Naive thymus-derived CD8-positive, alpha-beta T cell (primary cell): ENCODE data around the gene LSAMP. TPM values are rescaled to one million over a fixed set of nuclear protein-coding genes. Genes with fewer than 3 reads are reported as not detected.

Experiments used
- ATAC-seq, 2 donors: fragments of 150-1000 bp; cut with Tn5 transposase in 1 of 2; sonication (Bioruptor Pico), chemical (Tn5 transposase) in 1 of 2; 1 replicate in 1 of 2; 2 replicates in 1 of 2; pipeline ENCODE4 v1.10.0; 2021; ENCODE audit warnings: mild to moderate bottlenecking in 2 of 2, moderate library complexity in 2 of 2
- POLR2A ChIA-PET: fragments of 350-600 bp; sonication (Branson Sonifier 250); formaldehyde crosslinking; loops from one replicate; lab custom pipeline; 2021; ENCODE audit warnings: antibody characterized with exemption; lab: Charles Lee
- DNase-seq, 10 donors: peaks; one replicate each; pipeline versions ENCODE4 v3.0.0 to v3.0.0-alpha.2; 2020 to 2022
- H3K27ac Mint-ChIP-seq, 10 donors: one replicate each; pipeline ENCODE4 v1.8.0; 2020 to 2022; ENCODE audit warnings: mild to moderate bottlenecking in 10 of 10, mixed read lengths in 10 of 10, moderate library complexity in 4 of 10, inconsistent platforms in 1 of 10
- H3K27me3 Mint-ChIP-seq, 5 donors: one replicate each; pipeline ENCODE4 v1.8.0; 2021 to 2022; ENCODE audit warnings: mixed read lengths in 5 of 5
- H3K36me3 Mint-ChIP-seq, 3 donors: one replicate each; pipeline ENCODE4 v1.8.0; 2020 to 2022; ENCODE audit warnings: mixed read lengths in 3 of 3, mild to moderate bottlenecking in 2 of 3, inconsistent platforms in 1 of 3
- H3K4me1 Mint-ChIP-seq, 4 donors: one replicate each; pipeline ENCODE4 v1.8.0; 2021 to 2022; ENCODE audit warnings: mixed read lengths in 4 of 4
- H3K4me3 Mint-ChIP-seq, 10 donors: one replicate each; pipeline ENCODE4 v1.8.0; 2020 to 2022; ENCODE audit warnings: mild to moderate bottlenecking in 10 of 10, mixed read lengths in 10 of 10, moderate library complexity in 6 of 10, inconsistent platforms in 1 of 10
- H3K9me3 Mint-ChIP-seq, 9 donors: one replicate each; pipeline ENCODE4 v1.8.0; 2020 to 2022; ENCODE audit warnings: mixed read lengths in 9 of 9, mild to moderate bottlenecking in 3 of 9, inconsistent platforms in 1 of 9, moderate library complexity in 1 of 9
- polyA plus RNA-seq, 3 donors: library from polyadenylated mRNA; unstranded; fragments of 300-500 nt; fragmentation: Illumina TruSeq; gene quantifications; one replicate each; pipeline ENCODE4 v1.2.3, GENCODE V29; 2021
- total RNA-seq, 8 experiments: library from RNA in 2 of 8; stranded (reverse) in 2 of 8; gene quantifications; one replicate each; pipeline ENCODE4 v1.2.3 and lab custom pipeline; 2021 to 2026

Gene LSAMP
- total and polyA plus RNA-seq, 5 experiments from 2014 or later: not detected

GRCh38 chr3:116264546-116265319, 180.6 kb downstream of the LSAMP start:
- Mint-ChIP-seq H3K27me3 (peaks cover 0 to 2% (median 0%) of the 10 kb centered on the region in 5 donors), H3K27ac (no peak overlapping the region), H3K4me3 (no peak overlapping the region), H3K9me3 (peaks cover 0 to 8% (median 2%) of the 10 kb centered on the region in 9 donors), H3K4me1 (no peaks in the 10 kb centered on the region), H3K36me3 (no peaks in the 10 kb centered on the region)
- no peak for DNase-seq
- no peak for ATAC-seq
- POLR2A ChIA-PET: no interaction called here

GRCh38 chr3:116263842-116264545, 181.3 kb downstream of the LSAMP start:
- Mint-ChIP-seq H3K27ac (no peak overlapping the region), H3K9me3 (peaks cover 0 to 8% (median 2%) of the 10 kb centered on the region in 9 donors), H3K4me1 (no peaks in the 10 kb centered on the region), H3K27me3 (peaks cover 0 to 2% (median 0%) of the 10 kb centered on the region in 5 donors), H3K36me3 (no peaks in the 10 kb centered on the region), H3K4me3 (no peak overlapping the region)
- ATAC-seq: no peak
- DNase-seq: no peak
- POLR2A ChIA-PET: no interaction called here

- H3K9me3 Mint-ChIP-seq: peaks cover 0 to 8% (median 2%) of the 10 kb centered on the region in 9 donors
- ATAC-seq (no peak), DNase-seq (no peak)
- POLR2A ChIA-PET: no interaction called here
- no peak overlapping the region for H3K27ac Mint-ChIP-seq
- peaks cover 0 to 2% (median 0%) of the 10 kb centered on the region in 5 donors for H3K27me3 Mint-ChIP-seq
- no peak overlapping the region for H3K4me3 Mint-ChIP-seq
- H3K36me3 Mint-ChIP-seq: no peaks in the 10 kb centered on the region
- no peaks in the 10 kb centered on the region for H3K4me1 Mint-ChIP-seq
Observed at GRCh38 chr3:116260491-116260890, 184.8 kb downstream of the LSAMP start.

GRCh38 chr3:116259984-116260383, 185.3 kb downstream of the LSAMP start:
- no peaks in the 10 kb centered on the region for H3K4me1 Mint-ChIP-seq
- no peak overlapping the region for H3K4me3 Mint-ChIP-seq
- no peaks in the 10 kb centered on the region for H3K36me3 Mint-ChIP-seq
- H3K9me3 Mint-ChIP-seq: peaks cover 0 to 9% (median 0%) of the 10 kb centered on the region in 9 donors
- ATAC-seq (no peak), DNase-seq (no peak)
- H3K27ac Mint-ChIP-seq: no peak overlapping the region
- peaks cover 0 to 2% (median 0%) of the 10 kb centered on the region in 5 donors for H3K27me3 Mint-ChIP-seq
- POLR2A ChIA-PET: no interaction called here

- POLR2A ChIA-PET: no interaction called here
- H3K4me3 Mint-ChIP-seq: no peak overlapping the region
- no peaks in the 10 kb centered on the region for H3K36me3 Mint-ChIP-seq
- no peak for DNase-seq
- H3K9me3 Mint-ChIP-seq: peaks cover 0 to 6% (median 0%) of the 10 kb centered on the region in 9 donors
- H3K27me3 Mint-ChIP-seq: no peaks in the 10 kb centered on the region
- H3K4me1 Mint-ChIP-seq: no peaks in the 10 kb centered on the region
- H3K27ac Mint-ChIP-seq: no peak overlapping the region
- ATAC-seq: no peak
Observed at GRCh38 chr3:116256843-116257485, 188.3 kb downstream of the LSAMP start.

- no peak for ATAC-seq
- H3K36me3 Mint-ChIP-seq: no peaks in the 10 kb centered on the region
- POLR2A ChIA-PET: no interaction called here
- peaks cover 0 to 6% (median 1%) of the 10 kb centered on the region in 9 donors for H3K9me3 Mint-ChIP-seq
- H3K27me3 Mint-ChIP-seq: no peaks in the 10 kb centered on the region
- H3K4me1 Mint-ChIP-seq: no peaks in the 10 kb centered on the region
- H3K4me3 Mint-ChIP-seq: no peak overlapping the region
- no peak overlapping the region for H3K27ac Mint-ChIP-seq
- DNase-seq: no peak
Observed at GRCh38 chr3:116254541-116254940, 190.7 kb downstream of the LSAMP start.

- H3K4me3 Mint-ChIP-seq: no peak overlapping the region
- POLR2A ChIA-PET: no interaction called here
- DNase-seq (no peak), ATAC-seq (no peak)
- no peak overlapping the region for H3K27ac Mint-ChIP-seq
- no peaks in the 10 kb centered on the region for H3K27me3 Mint-ChIP-seq
- peaks cover 0 to 6% (median 1%) of the 10 kb centered on the region in 9 donors for H3K9me3 Mint-ChIP-seq
- H3K4me1 Mint-ChIP-seq: no peaks in the 10 kb centered on the region
- no peaks in the 10 kb centered on the region for H3K36me3 Mint-ChIP-seq
Observed at GRCh38 chr3:116253511-116253910, 191.8 kb downstream of the LSAMP start.

GRCh38 chr3:116247605-116248004, 197.7 kb downstream of the LSAMP start:
- H3K27ac Mint-ChIP-seq: no peak overlapping the region
- H3K9me3 Mint-ChIP-seq: peaks cover 0 to 25% (median 0%) of the 10 kb centered on the region in 9 donors
- DNase-seq: no peak
- no peaks in the 10 kb centered on the region for H3K36me3 Mint-ChIP-seq
- ATAC-seq: no peak
- no peaks in the 10 kb centered on the region for H3K4me1 Mint-ChIP-seq
- no peak overlapping the region for H3K4me3 Mint-ChIP-seq
- POLR2A ChIA-PET: no interaction called here
- no peaks in the 10 kb centered on the region for H3K27me3 Mint-ChIP-seq

- no peak for DNase-seq
- Mint-ChIP-seq H3K4me3 (no peak overlapping the region), H3K27me3 (peaks cover 0 to 2% (median 0%) of the 10 kb centered on the region in 5 donors), H3K4me1 (no peaks in the 10 kb centered on the region), H3K27ac (no peak overlapping the region), H3K9me3 (peaks cover 0 to 36% (median 2%) of the 10 kb centered on the region in 9 donors), H3K36me3 (no peaks in the 10 kb centered on the region)
- ATAC-seq: no peak
- POLR2A ChIA-PET: no interaction called here
Observed at GRCh38 chr3:116246406-116246980, 198.8 kb downstream of the LSAMP start.

GRCh38 chr3:116242825-116243224, 202.5 kb downstream of the LSAMP start:
- DNase-seq: no peak
- H3K36me3 Mint-ChIP-seq: no peaks in the 10 kb centered on the region

GRCh38 chr3:116241677-116242076, 203.6 kb downstream of the LSAMP start:
- ATAC-seq: no peak
- H3K4me3 Mint-ChIP-seq: no peak overlapping the region
- H3K4me1 Mint-ChIP-seq: no peaks in the 10 kb centered on the region
- H3K9me3 Mint-ChIP-seq: peaks cover 0 to 29% (median 4%) of the 10 kb centered on the region in 9 donors
- no peaks in the 10 kb centered on the region for H3K36me3 Mint-ChIP-seq
- DNase-seq: no peak
- no peak overlapping the region for H3K27ac Mint-ChIP-seq
- POLR2A ChIA-PET: no interaction called here
- H3K27me3 Mint-ChIP-seq: peaks cover 0 to 2% (median 0%) of the 10 kb centered on the region in 5 donors

More at GRCh38 chr3:116242825-116243224, 202.5 kb downstream of the LSAMP start:
- Mint-ChIP-seq H3K9me3 (peaks cover 0 to 31% (median 3%) of the 10 kb centered on the region in 9 donors), H3K27me3 (peaks cover 0 to 2% (median 0%) of the 10 kb centered on the region in 5 donors), H3K27ac (no peak overlapping the region), H3K4me1 (no peaks in the 10 kb centered on the region), H3K4me3 (no peak overlapping the region)
- POLR2A ChIA-PET: no interaction called here
- no peak for ATAC-seq

GRCh38 chr3:116240261-116240660, 205.0 kb downstream of the LSAMP start:
- no peak for ATAC-seq
- H3K36me3 Mint-ChIP-seq: no peaks in the 10 kb centered on the region

More at GRCh38 chr3:116240261-116240660, 205.0 kb downstream of the LSAMP start:
- H3K4me3 Mint-ChIP-seq: no peak overlapping the region
- H3K9me3 Mint-ChIP-seq: peaks cover 0 to 29% (median 5%) of the 10 kb centered on the region in 9 donors
- H3K27me3 Mint-ChIP-seq: peaks cover 0 to 2% (median 0%) of the 10 kb centered on the region in 5 donors
- POLR2A ChIA-PET: no interaction called here
- no peaks in the 10 kb centered on the region for H3K4me1 Mint-ChIP-seq
- DNase-seq: no peak
- H3K27ac Mint-ChIP-seq: no peak overlapping the region
